SK-N-MC (cell line): ENCODE results near the gene ZFR2.

Source experiments
- EZH2 ChIP-seq: fragments of 200-600 bp; sonication (generic); IDR thresholded peaks from one replicate; pipeline ENCODE4 v1.6.1; 2017; ENCODE audit warnings: antibody characterized with exemption
- FOXP2 ChIP-seq: optimal IDR thresholded peaks from 2 replicates; pipeline ENCODE3; 2011; ENCODE audit warnings: mild to moderate bottlenecking, moderate library complexity; ENCODE audit not compliant: insufficient read depth; ENCODE audit errors: extremely low read length, control extremely low read depth
- POLR2AphosphoS5 ChIP-seq: IDR thresholded peaks from 2 replicates; pipeline ENCODE4 v1.6.1; 2012; ENCODE audit warnings: mild to moderate bottlenecking, low read depth, low read length, borderline replicate concordance

GRCh38 chr19:3863648-3864047 lies 5.2 kb downstream of the ZFR2 start:
- TF ChIP-seq FOXP2 (no peak), POLR2AphosphoS5 (no peak), EZH2 (no peak)
